Body of pancreas (tissue), 4 donors: ENCODE data around the gene HSDL2.

ENCODE experiments used
- CTCF ChIP-seq, 7 experiments: fragments of 450-650 bp in 4 of 7; fragments of 200-600 bp in 3 of 7; sonication (generic) in 3 of 7; IDR thresholded peaks; one replicate each; pipeline ENCODE4 v1.5.1; 2016 to 2019; ENCODE audit warnings: antibody characterized with exemption in 7 of 7
- POLR2A ChIP-seq, 3 donors: fragments of 450-650 bp; IDR thresholded peaks; one replicate each; pipeline ENCODE4 v1.6.1; 2016; ENCODE audit warnings: antibody characterized with exemption in 3 of 3, mild to moderate bottlenecking in 2 of 3

GRCh38 chr9:112465352-112465751 is 85.4 kb downstream of the HSDL2 start:
- TF ChIP-seq CTCF (IDR thresholded peaks at IDR 0.05): no peak
- TF ChIP-seq POLR2A (IDR thresholded peaks at IDR 0.05): no peak
